H1 (cell line): ENCODE data around the gene LHPP. TPM values are rescaled to one million over a fixed set of nuclear protein-coding genes. Genes with fewer than 3 reads are reported as not detected.

ENCODE experiments used
- CTCF ChIA-PET: fragments of 300-600 bp; sonication (Branson Sonifier 250); formaldehyde crosslinking; loops from one replicate; lab custom pipeline; 2021; ENCODE audit not compliant: partially characterized antibody; lab: Charles Lee
- POLR2A ChIA-PET: fragments of 300-600 bp; sonication (Branson Sonifier 250); formaldehyde crosslinking; loops from one replicate; lab custom pipeline; 2021; ENCODE audit warnings: inconsistent platforms; ENCODE audit not compliant: partially characterized antibody; lab: Charles Lee
- DNase-seq, 2 experiments: peaks; one replicate each; pipeline versions ENCODE4 v3.0.0 to v3.0.0-alpha.2; 2010 to 2022; ENCODE audit warnings: low spot score in 2 of 2, low read depth in 1 of 2, mixed read lengths in 1 of 2
- FAIRE-seq: peaks from 2 replicates; lab custom pipeline; 2011; peaks lifted over from hg19 to GRCh38; lab: Jason Lieb, UNC
- H2AFZ ChIP-seq: 2 replicates; pipeline ENCODE4 v1.8.1; 2012; ENCODE audit warnings: low read length, inconsistent platforms
- H2AK5ac ChIP-seq: 2 replicates; pipeline ENCODE4 v1.6.1; 2013; ENCODE audit warnings: low read depth, low read length
- H2BK120ac ChIP-seq: replicated peaks from 2 replicates; pipeline ENCODE3; 2013; ENCODE audit warnings: low read depth, low read length, inconsistent platforms
- H2BK12ac ChIP-seq: 2 replicates; pipeline ENCODE4 v1.6.1; 2013; ENCODE audit warnings: low read depth, low read length
- H2BK15ac ChIP-seq: 2 replicates; pipeline ENCODE4 v1.6.1; 2013; ENCODE audit warnings: low read length
- H2BK20ac ChIP-seq: 2 replicates; pipeline ENCODE4 v1.6.1; 2013; ENCODE audit warnings: low read length
- H2BK5ac ChIP-seq: 2 replicates; pipeline ENCODE4 v1.6.1; 2013; ENCODE audit warnings: low read depth, low read length
- H3K14ac ChIP-seq: 2 replicates; pipeline ENCODE4 v1.6.1; 2013; ENCODE audit warnings: inconsistent platforms; ENCODE audit not compliant: insufficient read length
- H3K18ac ChIP-seq: 2 replicates; pipeline ENCODE4 v1.6.1; 2013; ENCODE audit warnings: low read length; ENCODE audit errors: extremely low read depth
- H3K23ac ChIP-seq: 2 replicates; pipeline ENCODE4 v1.6.1; 2013; ENCODE audit warnings: inconsistent platforms; ENCODE audit not compliant: insufficient read length
- H3K23me2 ChIP-seq: 2 replicates; pipeline ENCODE4 v1.6.1; 2013; ENCODE audit warnings: low read depth, low read length
- H3K27ac ChIP-seq: 2 replicates; pipeline ENCODE4 v1.6.1; 2011; ENCODE audit warnings: low read depth, low read length, inconsistent platforms
- H3K27me3 ChIP-seq, 4 experiments: replicated peaks in 1 of 4; 1 replicate in 1 of 4; 2 replicates in 3 of 4; pipeline versions ENCODE4 v1.6.1 to v1.8.1; 2011 to 2013; ENCODE audit warnings: low read length in 3 of 4, mild to moderate bottlenecking in 3 of 4, inconsistent platforms in 2 of 4, mixed read lengths in 2 of 4, moderate library complexity in 1 of 4; ENCODE audit not compliant: control insufficient read depth in 3 of 4, insufficient read depth in 3 of 4; ENCODE audit errors: extremely low read depth in 1 of 4
- H3K36me3 ChIP-seq, 4 experiments: 2 replicates each; pipeline versions ENCODE4 v1.6.1 to v1.8.1; 2011 to 2013; ENCODE audit warnings: mild to moderate bottlenecking in 4 of 4, low read length in 3 of 4, moderate library complexity in 2 of 4, control low read depth in 1 of 4, inconsistent platforms in 1 of 4; ENCODE audit not compliant: insufficient read depth in 4 of 4, control insufficient read depth in 2 of 4
- H3K4ac ChIP-seq: replicated peaks from 2 replicates; pipeline ENCODE3; 2013; ENCODE audit warnings: low read length, low read depth, mixed read lengths, inconsistent platforms; ENCODE audit not compliant: insufficient read length
- H3K4me1 ChIP-seq, 4 experiments: replicated peaks in 1 of 4; 1 replicate in 1 of 4; 2 replicates in 3 of 4; pipeline versions ENCODE4 v1.6.1 to v1.8.1; 2011 to 2013; ENCODE audit warnings: low read length in 3 of 4, inconsistent platforms in 2 of 4, mixed read lengths in 1 of 4; ENCODE audit not compliant: insufficient read depth in 4 of 4, control insufficient read depth in 3 of 4
- H3K4me2 ChIP-seq, 2 experiments: 2 replicates each; pipeline versions ENCODE4 v1.6.1 to v1.8.1; 2011 to 2013; ENCODE audit warnings: low read depth in 2 of 2, low read length in 2 of 2, control low read depth in 1 of 2, inconsistent platforms in 1 of 2, mild to moderate bottlenecking in 1 of 2; ENCODE audit not compliant: insufficient read depth in 1 of 2
- H3K4me3 ChIP-seq, 4 experiments: fragments of 200-600, 300-600 bp in 1 of 4; sonication (generic), shearing (Covaris generic), sonication (Bioruptor Twin) in 1 of 4; 2 replicates each; pipeline versions ENCODE4 v1.5.1 to v1.8.1; 2011 to 2016; ENCODE audit warnings: low read length in 4 of 4, low read depth in 3 of 4, control low read depth in 2 of 4, inconsistent platforms in 2 of 4, mild to moderate bottlenecking in 2 of 4, mixed read lengths in 1 of 4, moderate library complexity in 1 of 4; ENCODE audit not compliant: insufficient read depth in 2 of 4; ENCODE audit errors: extremely low read depth in 1 of 4
- H3K56ac ChIP-seq: replicated peaks from 2 replicates; pipeline ENCODE3; 2013; ENCODE audit warnings: low read depth, mild to moderate bottlenecking, mixed read lengths, low read length, inconsistent platforms; ENCODE audit not compliant: insufficient read length
- H3K79me1 ChIP-seq: 2 replicates; pipeline ENCODE4 v1.6.1; 2013; ENCODE audit warnings: low read depth, low read length, control low read depth
- H3K79me2 ChIP-seq, 2 experiments: 2 replicates each; pipeline versions ENCODE4 v1.6.1 to v1.8.1; 2012 to 2013; ENCODE audit warnings: low read length in 2 of 2, mild to moderate bottlenecking in 2 of 2, inconsistent platforms in 1 of 2; ENCODE audit not compliant: insufficient read depth in 2 of 2, control insufficient read depth in 1 of 2
- H3K9ac ChIP-seq, 4 experiments: replicated peaks in 1 of 4; 1 replicate in 1 of 4; 2 replicates in 3 of 4; pipeline versions ENCODE4 v1.6.1 to v1.8.1; 2011 to 2013; ENCODE audit warnings: low read depth in 3 of 4, low read length in 3 of 4, control low read depth in 2 of 4, mild to moderate bottlenecking in 2 of 4, moderate library complexity in 2 of 4, inconsistent platforms in 1 of 4; ENCODE audit errors: extremely low read depth in 1 of 4
- H3K9me3 ChIP-seq, 2 experiments: 2 replicates each; pipeline versions ENCODE4 v1.6.1 to v1.8.1; 2012 to 2013; ENCODE audit warnings: mild to moderate bottlenecking in 2 of 2, moderate library complexity in 2 of 2, control low read depth in 1 of 2, inconsistent platforms in 1 of 2, low read depth in 1 of 2, low read length in 1 of 2, mixed read lengths in 1 of 2; ENCODE audit not compliant: insufficient read depth in 2 of 2
- H4K20me1 ChIP-seq, 2 experiments: replicated peaks in 1 of 2; 2 replicates each; pipeline versions ENCODE3 to v1.8.1; 2011 to 2013; ENCODE audit warnings: inconsistent platforms in 2 of 2, low read length in 2 of 2, mild to moderate bottlenecking in 1 of 2; ENCODE audit not compliant: insufficient read depth in 2 of 2, control insufficient read depth in 1 of 2
- H4K5ac ChIP-seq: 2 replicates; pipeline ENCODE4 v1.6.1; 2013; ENCODE audit warnings: low read length, low read depth, mixed read lengths, inconsistent platforms; ENCODE audit not compliant: insufficient read length
- H4K8ac ChIP-seq: 2 replicates; pipeline ENCODE4 v1.8.0; 2013; ENCODE audit warnings: mild to moderate bottlenecking, moderate library complexity, low read length, inconsistent platforms; ENCODE audit not compliant: insufficient read depth; ENCODE audit errors: extremely low read depth
- H4K91ac ChIP-seq: replicated peaks from 2 replicates; pipeline ENCODE3; 2013; ENCODE audit warnings: low read length, mixed read lengths, inconsistent platforms; ENCODE audit not compliant: insufficient read length
- ASH2L ChIP-seq: fragments of 200-600, 300-600 bp; sonication (generic); IDR thresholded peaks from one replicate; pipeline ENCODE4 v1.7.1; 2017; ENCODE audit warnings: low read length
- ATF3 ChIP-seq: IDR thresholded peaks from 2 replicates; pipeline ENCODE4 v1.6.1; 2011; ENCODE audit warnings: low read depth, mild to moderate bottlenecking, low read length; ENCODE audit not compliant: insufficient read depth
- CBX8 ChIP-seq: fragments of 300-800, 300-1000 bp; sonication (generic); IDR thresholded peaks from 2 replicates; pipeline ENCODE4 v1.7.1; 2016; ENCODE audit warnings: low read depth, low read length, borderline replicate concordance
- JUND ChIP-seq: IDR thresholded peaks from 2 replicates; pipeline ENCODE4 v1.6.1; 2011; ENCODE audit warnings: mild to moderate bottlenecking, improper control_type of control experiment, low read length
- MAX ChIP-seq: IDR thresholded peaks from 2 replicates; pipeline ENCODE4 v1.6.1; 2012; ENCODE audit warnings: inconsistent platforms
- ZNF274 ChIP-seq: IDR thresholded peaks from 2 replicates; pipeline ENCODE4 v1.7.0; 2012; ENCODE audit warnings: low read length, borderline replicate concordance; ENCODE audit errors: extremely low read depth
- WGBS, 2 experiments: shearing (Covaris generic) in 1 of 2; methylation state at CpG; one replicate each; pipeline versions ENCODE4 v1.1.6 to v1.1.7; 2013 to 2015; ENCODE audit warnings: low lambda C conversion rate in 2 of 2, mixed read lengths in 2 of 2, inconsistent platforms in 1 of 2, low coverage in 1 of 2, missing lambda C conversion rate in 1 of 2; ENCODE audit not compliant: insufficient replicate concordance in 2 of 2, insufficient coverage in 1 of 2, insufficient read length in 1 of 2; ENCODE audit errors: extremely low coverage in 1 of 2, missing lambda C conversion rate in 1 of 2; 5-methylcytosine and 5-hydroxymethylcytosine counted together
- polyA plus RNA-seq, 7 experiments: library from polyadenylated mRNA; depleted of rRNA in 3 of 7; stranded (reverse) in 5 of 7; unstranded in 2 of 7; fragments of >200 nt in 5 of 7; fragments of 200-250 nt in 2 of 7; gene quantifications; 1 replicate in 5 of 7; 2 replicates in 1 of 7; 4 replicates in 1 of 7; pipeline versions ENCODE4 v1.2.1 to v1.2.3, GENCODE V29; 2011 to 2013; ENCODE audit warnings: missing spikeins in 2 of 7, mixed read lengths in 2 of 7
- total RNA-seq: library from RNA; stranded (reverse); fragmentation: NEBNext Ultra II Directional; extraction: Animal tissue kit (Norgen Biotek cat#: 25700); gene quantifications from 2 replicates; pipeline ENCODE4 v1.2.1, GENCODE V29; 2021
- TF ChIP-seq, protein P1 (sequence below): IDR thresholded peaks from 2 replicates; pipeline ENCODE4 v1.6.1; 2011; ENCODE audit warnings: low read length, improper control_type of control experiment
- TF ChIP-seq, protein P2 (sequence below): IDR thresholded peaks from 2 replicates; pipeline ENCODE4 v1.6.1; 2012; ENCODE audit warnings: inconsistent platforms
- TF ChIP-seq, protein P3 (sequence below), 3 experiments: IDR thresholded peaks; 1 replicate in 2 of 3; 2 replicates in 1 of 3; pipeline versions ENCODE4 v1.5.1 to v1.6.1; 2011; ENCODE audit warnings: low read length in 3 of 3, mild to moderate bottlenecking in 3 of 3, inconsistent platforms in 2 of 3, low read depth in 1 of 3, moderate library complexity in 1 of 3; ENCODE audit not compliant: insufficient read depth in 1 of 3; ENCODE audit errors: control extremely low read depth in 1 of 3

The LHPP gene
- total and polyA plus RNA-seq, 2 of the 8 experiments (the other 6 are each of a cell fraction or from before 2014, with no cell fraction given), result 26.0 to 45.0 TPM

DNA sequence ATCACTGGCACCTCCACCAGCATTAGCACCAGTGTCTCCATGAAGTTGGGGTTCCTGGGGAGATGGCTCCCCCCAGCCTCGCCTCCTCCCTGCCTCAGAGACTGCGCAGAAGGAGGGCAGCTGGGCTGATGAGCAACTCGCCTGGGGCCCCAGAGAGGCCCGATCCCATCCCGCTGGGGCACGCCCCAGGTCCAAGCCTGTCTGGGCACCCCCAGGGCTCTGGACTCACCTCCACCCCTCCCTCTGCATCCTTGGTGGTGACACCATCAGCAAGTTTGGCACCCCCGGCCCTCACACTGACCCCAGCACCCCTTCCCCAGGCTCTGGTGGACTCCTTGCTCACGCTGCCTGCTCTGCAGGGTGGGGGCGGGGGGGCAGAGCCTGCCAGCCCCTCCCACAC, 89.5 kb downstream of the LHPP start:
- CTCF ChIA-PET, result interaction anchor here (1.2 to 38.0 kb wide), 5 partner anchors 6 to 87 kb away, joined by 3 to 681 read pairs (median 4); no protein-coding TSS in a partner anchor
- TF ChIP-seq, protein P1, sequence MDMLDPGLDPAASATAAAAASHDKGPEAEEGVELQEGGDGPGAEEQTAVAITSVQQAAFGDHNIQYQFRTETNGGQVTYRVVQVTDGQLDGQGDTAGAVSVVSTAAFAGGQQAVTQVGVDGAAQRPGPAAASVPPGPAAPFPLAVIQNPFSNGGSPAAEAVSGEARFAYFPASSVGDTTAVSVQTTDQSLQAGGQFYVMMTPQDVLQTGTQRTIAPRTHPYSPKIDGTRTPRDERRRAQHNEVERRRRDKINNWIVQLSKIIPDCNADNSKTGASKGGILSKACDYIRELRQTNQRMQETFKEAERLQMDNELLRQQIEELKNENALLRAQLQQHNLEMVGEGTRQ, result no peak
- TF ChIP-seq MAX, result no peak
- TF ChIP-seq, protein P2, sequence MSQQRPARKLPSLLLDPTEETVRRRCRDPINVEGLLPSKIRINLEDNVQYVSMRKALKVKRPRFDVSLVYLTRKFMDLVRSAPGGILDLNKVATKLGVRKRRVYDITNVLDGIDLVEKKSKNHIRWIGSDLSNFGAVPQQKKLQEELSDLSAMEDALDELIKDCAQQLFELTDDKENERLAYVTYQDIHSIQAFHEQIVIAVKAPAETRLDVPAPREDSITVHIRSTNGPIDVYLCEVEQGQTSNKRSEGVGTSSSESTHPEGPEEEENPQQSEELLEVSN, result no peak
- no peak for TF ChIP-seq JUND
- TF ChIP-seq, protein P3, sequence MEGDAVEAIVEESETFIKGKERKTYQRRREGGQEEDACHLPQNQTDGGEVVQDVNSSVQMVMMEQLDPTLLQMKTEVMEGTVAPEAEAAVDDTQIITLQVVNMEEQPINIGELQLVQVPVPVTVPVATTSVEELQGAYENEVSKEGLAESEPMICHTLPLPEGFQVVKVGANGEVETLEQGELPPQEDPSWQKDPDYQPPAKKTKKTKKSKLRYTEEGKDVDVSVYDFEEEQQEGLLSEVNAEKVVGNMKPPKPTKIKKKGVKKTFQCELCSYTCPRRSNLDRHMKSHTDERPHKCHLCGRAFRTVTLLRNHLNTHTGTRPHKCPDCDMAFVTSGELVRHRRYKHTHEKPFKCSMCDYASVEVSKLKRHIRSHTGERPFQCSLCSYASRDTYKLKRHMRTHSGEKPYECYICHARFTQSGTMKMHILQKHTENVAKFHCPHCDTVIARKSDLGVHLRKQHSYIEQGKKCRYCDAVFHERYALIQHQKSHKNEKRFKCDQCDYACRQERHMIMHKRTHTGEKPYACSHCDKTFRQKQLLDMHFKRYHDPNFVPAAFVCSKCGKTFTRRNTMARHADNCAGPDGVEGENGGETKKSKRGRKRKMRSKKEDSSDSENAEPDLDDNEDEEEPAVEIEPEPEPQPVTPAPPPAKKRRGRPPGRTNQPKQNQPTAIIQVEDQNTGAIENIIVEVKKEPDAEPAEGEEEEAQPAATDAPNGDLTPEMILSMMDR (IDR thresholded peaks at IDR 0.05; ENCODE audit: control extremely low read depth in 1 of 3, insufficient read depth in 1 of 3, low read depth in 1 of 3, low read length in 3 of 3), result no peak
- TF ChIP-seq ZNF274, result no peak
- no peak for TF ChIP-seq ASH2L
- no peak for TF ChIP-seq ATF3
- TF ChIP-seq CBX8, result no peak

More for the DNA sequence above, 89.5 kb downstream of the LHPP start:
- Histone ChIP-seq H2BK15ac (no peak overlapping the region), H3K4me1 (no peaks in the 10 kb centered on the region; a peak in 2 of 7 replicates), H3K23me2 (no peaks in the 10 kb centered on the region), H3K4me2 (no peak overlapping the region), H3K4ac (no peak overlapping the region), H3K18ac (no peak overlapping the region), H4K8ac (no peak overlapping the region), H2BK20ac (no peak overlapping the region), H2AK5ac (no peak overlapping the region), H2AFZ (no peak overlapping the region), H3K79me2 (no peaks in the 10 kb centered on the region), H3K9me3 (no peaks in the 10 kb centered on the region), H3K23ac (no peak overlapping the region), H4K91ac (no peak overlapping the region), H3K4me3 (no peak overlapping the region), H3K14ac (no peak overlapping the region), H3K36me3 (no peaks in the 10 kb centered on the region), H4K5ac (no peak overlapping the region), H3K9ac (no peak overlapping the region), H3K79me1 (no peaks in the 10 kb centered on the region), H2BK120ac (no peak overlapping the region), H3K27ac (no peak overlapping the region), H2BK12ac (no peak overlapping the region), H3K27me3 (no peaks in the 10 kb centered on the region), H2BK5ac (no peak overlapping the region), H3K56ac (no peak overlapping the region), H4K20me1 (no peaks in the 10 kb centered on the region)
- POLR2A ChIA-PET, result no interaction called here
- DNase-seq (no peak), FAIRE-seq (no peak)
- 86% methylated on average over 5 of the region's 9 CpGs; no CpG with 5 or more reads in 1 of the 2 experiments for WGBS, 2 experiments
